GM18498 (cell line): ENCODE measurements around the gene VIPR1.

Source experiments
- ATAC-seq: cut with Tn5 transposase; IDR thresholded peaks from one replicate; pipeline ENCODE4 v1.9.1; 2021; ENCODE audit warnings: mild to moderate bottlenecking, moderate library complexity; ENCODE audit not compliant: unreplicated experiment

VIPR1 gene

GRCh38 chr3:42509111-42509510, 6.7 kb downstream of the VIPR1 start:
- ATAC-seq, result no peak

GRCh38 chr3:42510325-42510724, 7.9 kb downstream of the VIPR1 start:
- no peak for ATAC-seq

GRCh38 chr3:42511201-42511600, 8.8 kb downstream of the VIPR1 start:
- no peak for ATAC-seq

- no peak for ATAC-seq
These were observed 9.3 kb downstream of the VIPR1 start for GRCh38 chr3:42511736-42512135.

GRCh38 chr3:42513121-42513520, 10.7 kb downstream of the VIPR1 start:
- no peak for ATAC-seq

GRCh38 chr3:42513521-42513920, 11.1 kb downstream of the VIPR1 start:
- no peak for ATAC-seq

GRCh38 chr3:42514876-42515275, 12.4 kb downstream of the VIPR1 start:
- no peak for ATAC-seq

- ATAC-seq, result no peak
These were observed 13.0 kb downstream of the VIPR1 start for GRCh38 chr3:42515391-42515916.

- no peak for ATAC-seq
These were observed 13.5 kb downstream of the VIPR1 start for GRCh38 chr3:42515976-42516375.

- no peak for ATAC-seq
These were observed 14.0 kb downstream of the VIPR1 start for GRCh38 chr3:42516443-42516842.

GRCh38 chr3:42517117-42517516, 14.7 kb downstream of the VIPR1 start:
- no peak for ATAC-seq

GRCh38 chr3:42518800-42519567, 16.5 kb downstream of the VIPR1 start:
- ATAC-seq, result no peak

- no peak for ATAC-seq
These were observed 17.1 kb downstream of the VIPR1 start for GRCh38 chr3:42519568-42519962.

GRCh38 chr3:42520336-42520735, 17.9 kb downstream of the VIPR1 start:
- no peak for ATAC-seq

- no peak for ATAC-seq
These were observed 18.5 kb downstream of the VIPR1 start for GRCh38 chr3:42520906-42521305.

- no peak for ATAC-seq
These were observed 22.3 kb downstream of the VIPR1 start for GRCh38 chr3:42524751-42525150.

- ATAC-seq, result no peak
These were observed 22.8 kb downstream of the VIPR1 start for GRCh38 chr3:42525212-42525611.

- ATAC-seq, result no peak
These were observed 23.4 kb downstream of the VIPR1 start for GRCh38 chr3:42525736-42526345.

GRCh38 chr3:42526616-42527367, 24.3 kb downstream of the VIPR1 start:
- no peak for ATAC-seq

- no peak for ATAC-seq
These were observed 25.0 kb downstream of the VIPR1 start for GRCh38 chr3:42527368-42527917.

- ATAC-seq, result no peak
These were observed 27.0 kb downstream of the VIPR1 start for GRCh38 chr3:42529468-42529867.
